K562 (cell line): Measurements from ENCODE around the gene CYB5R3. TPM values are rescaled to one million over a fixed set of nuclear protein-coding genes. Genes with fewer than 3 reads are reported as not detected.

Source experiments
- ATAC-seq: fragments of 200-7000 bp; cut with Tn5 transposase; 3 replicates; pipeline ENCODE4 v1.9.1; 2020; ENCODE audit warnings: moderate library complexity
- BruUV-seq: library from RNA; stranded (reverse); fragments of 400-500 nt; replicated peaks from 2 replicates; lab custom pipeline; 2021; lab: Mats Ljungman, UMichigan
- CTCF ChIA-PET: fragments of 300-600 bp; formaldehyde crosslinking; extraction: SDS; loops from one replicate; lab custom pipeline; 2021; ENCODE audit warnings: low intra/inter-chr PET ratio; lab: Yijun Ruan, JAX
- POLR2A ChIA-PET: fragments of 300-600, 350-650 bp; sonication (Branson Sonifier 250); formaldehyde crosslinking; extraction: SDS; loops from one replicate; lab custom pipeline; 2021; ENCODE audit warnings: antibody characterized with exemption, inconsistent platforms; lab: Yijun Ruan, JAX
- DNase-seq, 4 experiments: peaks; one replicate each; pipeline versions ENCODE4 v3.0.0 to v3.0.0-alpha.2; 2011 to 2018; ENCODE audit warnings: low spot score in 3 of 4, mixed read lengths in 3 of 4; ENCODE audit errors: extremely low read depth in 1 of 4
- FAIRE-seq: peaks from 2 replicates; lab custom pipeline; 2011; peaks lifted over from hg19 to GRCh38; lab: Jason Lieb, UNC
- H2AFZ ChIP-seq: 2 replicates; pipeline ENCODE4 v1.6.0; 2011; ENCODE audit warnings: low read depth, low read length, control low read depth, inconsistent platforms
- H3K27ac ChIP-seq: fragments of 200-600 bp; 3 replicates; pipeline ENCODE4 v1.8.0; 2011; ENCODE audit warnings: low read depth, mild to moderate bottlenecking, control low read depth, inconsistent platforms, low read length, moderate library complexity, mixed read lengths; ENCODE audit errors: extremely low read depth
- H3K27me3 ChIP-seq, 2 experiments: fragments of 300-600 bp in 1 of 2; 2 replicates in 1 of 2; 3 replicates in 1 of 2; pipeline versions ENCODE4 v1.6.0 to v1.8.0; 2011; ENCODE audit warnings: inconsistent platforms in 2 of 2, low read length in 2 of 2, mild to moderate bottlenecking in 1 of 2, mixed read lengths in 1 of 2, moderate library complexity in 1 of 2; ENCODE audit not compliant: control insufficient read depth in 2 of 2, insufficient read depth in 2 of 2
- H3K36me3 ChIP-seq: fragments of 300-600 bp; 3 replicates; pipeline ENCODE4 v1.8.0; 2011; ENCODE audit warnings: mild to moderate bottlenecking, low read length, inconsistent platforms; ENCODE audit not compliant: control insufficient read depth, insufficient read depth
- H3K4me1 ChIP-seq, 2 experiments: fragments of 200-600 bp in 1 of 2; replicated peaks in 1 of 2; 2 replicates in 1 of 2; 3 replicates in 1 of 2; pipeline versions ENCODE4 v1.5.1 to v1.8.0; 2011; ENCODE audit warnings: inconsistent platforms in 2 of 2, low read length in 2 of 2, mild to moderate bottlenecking in 1 of 2, mixed read lengths in 1 of 2, moderate library complexity in 1 of 2; ENCODE audit not compliant: control insufficient read depth in 2 of 2, insufficient read depth in 2 of 2
- H3K4me2 ChIP-seq: 2 replicates; pipeline ENCODE4 v1.6.1; 2011; ENCODE audit warnings: low read length, control low read depth, inconsistent platforms, mixed read lengths; ENCODE audit not compliant: insufficient read depth
- H3K4me3 ChIP-seq: fragments of 200-600 bp; sonication (generic), shearing (Covaris generic); 2 replicates; pipeline ENCODE4 v1.5.1; 2016; ENCODE audit warnings: control low read depth, inconsistent platforms
- H3K79me2 ChIP-seq: fragments of 200-600 bp; 3 replicates; pipeline ENCODE4 v1.8.0; 2011; ENCODE audit warnings: low read length, inconsistent platforms; ENCODE audit not compliant: control insufficient read depth, insufficient read depth
- H3K9ac ChIP-seq, 2 experiments: 2 replicates each; pipeline versions ENCODE4 v1.6.0 to v1.6.1; 2011; ENCODE audit warnings: low read depth in 2 of 2, low read length in 2 of 2, control low read depth in 1 of 2, inconsistent platforms in 1 of 2, mild to moderate bottlenecking in 1 of 2, mixed read lengths in 1 of 2; ENCODE audit not compliant: insufficient read depth in 1 of 2
- H3K9me1 ChIP-seq: one replicate; pipeline ENCODE4 v1.6.0; 2011; ENCODE audit warnings: inconsistent platforms, mild to moderate bottlenecking, low read length, moderate library complexity; ENCODE audit not compliant: control insufficient read depth, insufficient read depth
- H3K9me3 ChIP-seq: replicated peaks from 2 replicates; pipeline ENCODE4 v1.5.1; 2011; ENCODE audit warnings: low read depth, low read length, inconsistent platforms; ENCODE audit not compliant: control insufficient read depth, insufficient read depth
- H4K20me1 ChIP-seq: replicated peaks from 2 replicates; pipeline ENCODE4 v1.6.1; 2011; ENCODE audit warnings: low read length, inconsistent platforms, mixed read lengths; ENCODE audit not compliant: control insufficient read depth, insufficient read depth
- CBFA2T3 ChIP-seq: fragments of 450-650 bp; IDR thresholded peaks from 2 replicates; pipeline ENCODE4 v1.6.1; 2017
- ESRRA ChIP-seq: fragments of 450-650 bp; IDR thresholded peaks from 2 replicates; pipeline ENCODE4 v1.6.1; 2014; ENCODE audit warnings: low read depth, mild to moderate bottlenecking, moderate library complexity, borderline replicate concordance
- HNRNPH1 ChIP-seq: fragments of 200-400 bp; formaldehyde crosslinking; optimal IDR thresholded peaks from 2 replicates; pipeline ENCODE3; 2017; ENCODE audit warnings: low read depth, mild to moderate bottlenecking, low read length, moderate library complexity
- HNRNPLL ChIP-seq: fragments of 200-400 bp; formaldehyde crosslinking; IDR thresholded peaks from 2 replicates; pipeline ENCODE4 v1.6.1; 2017; ENCODE audit warnings: low read length, low read depth, mild to moderate bottlenecking; ENCODE audit not compliant: poor library complexity, severe bottlenecking
- KDM4B ChIP-seq, 2 experiments: fragments of 450-650 bp in 1 of 2; sonication (generic) in 1 of 2; IDR thresholded peaks; 2 replicates each; pipeline ENCODE4 v1.6.1; 2016 to 2017; ENCODE audit warnings: borderline replicate concordance in 2 of 2, antibody characterized with exemption in 1 of 2, low read depth in 1 of 2, mild to moderate bottlenecking in 1 of 2
- NFE2L1 ChIP-seq: fragments of 450-650 bp; IDR thresholded peaks from 2 replicates; pipeline ENCODE4 v1.6.1; 2016; ENCODE audit warnings: missing genetic modification characterization, low read depth, mild to moderate bottlenecking, missing compliant biosample characterization, moderate library complexity, borderline replicate concordance
- PPARD ChIP-seq: fragments of 250-450 bp; sonication (Bioruptor Pico); IDR thresholded peaks from 2 replicates; pipeline ENCODE4 v1.8.0; 2022; ENCODE audit warnings: inconsistent platforms, mild to moderate bottlenecking, moderate library complexity
- SP2 ChIP-seq: IDR thresholded peaks from 2 replicates; pipeline ENCODE4 v1.6.1; 2011; ENCODE audit warnings: mild to moderate bottlenecking, low read depth, low read length, moderate library complexity; ENCODE audit not compliant: poor library complexity, severe bottlenecking; ENCODE audit errors: extremely low read depth
- STAT5A ChIP-seq: IDR thresholded peaks from 2 replicates; pipeline ENCODE4 v1.6.1; 2012; ENCODE audit warnings: low read length, inconsistent platforms, borderline replicate concordance
- TAF9B ChIP-seq: fragments of 450-650 bp; IDR thresholded peaks from 2 replicates; pipeline ENCODE4 v1.6.1; 2018; ENCODE audit warnings: mild to moderate bottlenecking; ENCODE audit not compliant: partially characterized antibody
- ZBTB17 ChIP-seq: fragments of 450-650 bp; formaldehyde crosslinking; IDR thresholded peaks from 2 replicates; pipeline ENCODE4 v1.4.0; 2020; ENCODE audit warnings: mild to moderate bottlenecking
- ZC3H4 ChIP-seq: sonication (generic); formaldehyde crosslinking; IDR thresholded peaks from 2 replicates; pipeline ENCODE4 v1.9.0; 2021; ENCODE audit warnings: missing genetic modification reagents, borderline replicate concordance
- ZNF165 ChIP-seq: fragments of 250-450 bp; sonication (Bioruptor Pico); IDR thresholded peaks from 2 replicates; pipeline ENCODE4 v1.4.0; 2020; ENCODE audit warnings: borderline replicate concordance
- ZSCAN29 ChIP-seq: fragments of 450-650 bp; IDR thresholded peaks from 2 replicates; pipeline ENCODE4 v1.6.1; 2017
- WGBS: fragments of 100-300 bp; shearing (Covaris generic); methylation state at CpG from one replicate; pipeline ENCODE4 v1.1.6; 2016; ENCODE audit warnings: low coverage, mixed read lengths; ENCODE audit not compliant: insufficient coverage; ENCODE audit errors: missing lambda C conversion rate; 5-methylcytosine and 5-hydroxymethylcytosine counted together
- in situ Hi-C: fragments of 300-500 bp; cut with MboI; formaldehyde crosslinking; loops from 4 replicates; pipeline ENCODE4 v1.15.0; 2018; ENCODE audit warnings: inconsistent platforms, mixed read lengths
- intact Hi-C: fragments of 100-400 bp; cut with micrococcal nuclease; formaldehyde crosslinking; loops from 2 replicates; pipeline ENCODE4 v1.14.2; 2022
- polyA plus RNA-seq, 8 experiments: library from polyadenylated mRNA; depleted of rRNA in 4 of 8; stranded (reverse) in 5 of 8; unstranded in 3 of 8; fragments of >200 nt; fragmentation: Nextera tagmentation in 2 of 8; fragmentation: Illumina TruSeq in 1 of 8; extraction: Ambion mirVana in 2 of 8; extraction: Trizol in 1 of 8; gene quantifications; 2 replicates each; pipeline versions ENCODE4 v1.2.1 to v1.2.3, GENCODE V29; 2011 to 2014; ENCODE audit warnings: inconsistent platforms in 1 of 8, missing spikeins in 1 of 8
- total RNA-seq, 7 experiments: library from RNA; depleted of rRNA in 6 of 7; stranded (reverse); fragments of >200 nt in 6 of 7; fragmentation: Illumina TruSeq in 2 of 7; extraction: Trizol in 2 of 7; gene quantifications; 2 replicates each; pipeline versions ENCODE4 v1.2.1 to v1.2.3, GENCODE V29; 2011 to 2021; ENCODE audit warnings: low replicate concordance in 1 of 7
- TF ChIP-seq, protein P1 (sequence below): IDR thresholded peaks from 2 replicates; pipeline ENCODE4 v1.6.1; 2012; ENCODE audit warnings: low read depth, low read length, improper control_type of control experiment, borderline replicate concordance

The CYB5R3 gene
- total and polyA plus RNA-seq, 9 of the 15 experiments (the other 6 are each of a cell fraction or from before 2014, with no cell fraction given) = 1.4 to 66.8 (median 23.4) TPM

DNA sequence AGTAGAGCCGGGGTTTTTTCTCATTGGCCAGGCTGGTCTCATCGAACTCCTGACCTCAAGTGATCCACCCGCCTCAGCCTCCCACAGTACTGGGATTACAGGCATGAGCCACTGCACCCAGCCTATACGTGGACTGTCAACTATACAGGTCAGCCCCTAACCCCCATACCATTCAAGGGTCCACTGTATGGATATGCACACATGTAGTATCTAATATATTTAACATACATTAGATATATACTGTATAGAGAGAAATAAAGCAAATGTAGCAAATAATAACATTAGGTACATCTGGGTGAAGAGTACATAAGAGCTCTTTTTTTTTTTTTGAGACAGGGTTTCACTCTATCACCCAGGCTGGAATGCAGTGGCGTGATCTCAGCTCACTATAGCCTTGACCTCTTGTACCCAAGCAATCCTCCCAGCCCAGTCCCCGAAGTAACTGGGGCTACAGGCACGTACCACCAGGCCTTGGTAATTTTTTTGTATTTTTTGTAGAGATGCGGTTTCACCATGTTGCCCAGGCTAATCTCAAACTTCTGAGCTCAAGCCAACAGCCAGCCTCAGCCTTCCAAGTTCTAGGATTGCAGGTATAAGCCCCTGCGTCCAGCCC is 7.3 kb downstream of the CYB5R3 start:
- H3K27ac ChIP-seq = no peak overlapping the region
- in situ Hi-C loops (no loop called here), intact Hi-C loops (no loop called here)
- 87% methylated on average over 7 of the region's 9 CpGs for WGBS
- no peak for TF ChIP-seq TAF9B
- TF ChIP-seq NFE2L1 (tag) = no peak
- no peak for TF ChIP-seq ZSCAN29
- no peak for TF ChIP-seq HNRNPLL
- TF ChIP-seq, protein P1, sequence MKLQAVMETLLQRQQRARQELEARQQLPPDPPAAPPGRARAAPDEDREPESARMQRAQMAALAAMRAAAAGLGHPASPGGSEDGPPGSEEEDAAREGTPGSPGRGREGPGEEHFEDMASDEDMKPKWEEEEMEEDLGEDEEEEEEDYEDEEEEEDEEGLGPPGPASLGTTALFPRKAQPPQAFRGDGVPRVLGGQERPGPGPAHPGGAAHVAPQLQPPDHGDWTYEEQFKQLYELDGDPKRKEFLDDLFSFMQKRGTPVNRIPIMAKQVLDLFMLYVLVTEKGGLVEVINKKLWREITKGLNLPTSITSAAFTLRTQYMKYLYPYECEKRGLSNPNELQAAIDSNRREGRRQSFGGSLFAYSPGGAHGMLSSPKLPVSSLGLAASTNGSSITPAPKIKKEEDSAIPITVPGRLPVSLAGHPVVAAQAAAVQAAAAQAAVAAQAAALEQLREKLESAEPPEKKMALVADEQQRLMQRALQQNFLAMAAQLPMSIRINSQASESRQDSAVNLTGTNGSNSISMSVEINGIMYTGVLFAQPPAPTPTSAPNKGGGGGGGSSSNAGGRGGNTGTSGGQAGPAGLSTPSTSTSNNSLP = no peak
- TF ChIP-seq ESRRA = no peak
- TF ChIP-seq CBFA2T3 = no peak
- no peak for TF ChIP-seq KDM4B (IDR thresholded peaks at IDR 0.05; ENCODE audit: borderline replicate concordance in 2 of 2, low read depth in 1 of 2)
- no peak for TF ChIP-seq ZC3H4 (CRISPR knock-in tag)
- TF ChIP-seq STAT5A = no peak
- no peak for TF ChIP-seq ZBTB17 (CRISPR knock-in tag)
- TF ChIP-seq SP2 = no peak
- TF ChIP-seq ZNF165 (CRISPR knock-in tag) = no peak
- no peak for TF ChIP-seq PPARD (CRISPR knock-in tag)
- no peak for TF ChIP-seq HNRNPH1
- BruUV-seq = no TSS peak
- no peak overlapping the region for H3K9ac ChIP-seq
- POLR2A ChIA-PET = interaction anchor here (3.6 kb wide), 1 partner anchor 27 kb away, joined by 26 read pairs; the partner anchor contains the start of gene POLDIP3
- H4K20me1 ChIP-seq = peaks cover 8% of the 10 kb centered on the region
- DNase-seq (no peak), ATAC-seq (no peak), FAIRE-seq (no peak)
- peaks cover 58% of the 10 kb centered on the region for H3K79me2 ChIP-seq
- no peak overlapping the region for H3K4me3 ChIP-seq
- peaks cover 40 to 45% of the 10 kb centered on the region in 2 experiments for H3K4me1 ChIP-seq
- H3K27me3 ChIP-seq = no peaks in the 10 kb centered on the region
- CTCF ChIA-PET = no interaction called here
- peaks cover 2% of the 10 kb centered on the region for H3K9me1 ChIP-seq
- H3K4me2 ChIP-seq = no peak overlapping the region
- no peak overlapping the region for H2AFZ ChIP-seq
- no peaks in the 10 kb centered on the region for H3K9me3 ChIP-seq
- H3K36me3 ChIP-seq = peaks cover 7% of the 10 kb centered on the region; the same call in 2 of the 3 replicates
